Measurements from ENCODE around the gene SRRM1.
"Not testable (repeated sequence)": the region's sequence is repeated elsewhere in the genome, so short reads cannot be mapped to it uniquely, and the experiment has no call there.

SRRM1 gene

DNA sequence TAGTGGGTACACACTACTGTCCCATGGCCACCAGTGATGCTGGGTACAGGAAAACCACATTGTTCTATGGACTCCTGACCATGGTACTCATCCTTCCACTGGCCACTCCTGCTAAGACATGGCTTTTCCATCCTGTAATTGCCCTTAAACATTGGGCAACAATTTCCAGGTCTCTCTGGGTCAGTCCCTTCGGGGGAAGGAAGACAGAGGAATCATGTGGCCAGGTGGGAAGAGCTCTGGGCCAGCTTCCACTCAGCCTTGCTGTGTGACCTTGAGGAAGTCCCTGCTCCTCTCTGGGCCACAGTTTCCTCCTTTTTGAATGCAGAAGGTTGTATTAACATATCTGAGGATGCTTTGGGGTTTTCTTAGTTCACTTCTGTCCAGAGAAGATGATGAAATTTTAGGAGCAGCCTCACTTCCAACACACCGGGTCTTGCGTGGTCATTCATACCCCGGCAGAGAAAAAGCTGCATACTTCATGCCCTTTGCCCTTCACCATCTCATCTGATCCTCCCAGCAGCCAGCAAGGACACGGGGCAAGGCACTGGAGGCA is 50.8 kb downstream of the SRRM1 start:
- peaks cover 21% of the 10 kb centered on the region for H3K4me1 Mint-ChIP-seq
- no peaks in the 10 kb centered on the region for H3K9me3 Mint-ChIP-seq
- H3K27me3 Mint-ChIP-seq = no peaks in the 10 kb centered on the region
- H3K36me3 Mint-ChIP-seq = no peaks in the 10 kb centered on the region
- H3K4me3 Mint-ChIP-seq = peak overlapping the region; percentile 22
- ATAC-seq (ENCODE audit: low read depth) (no peak), DNase-seq (ENCODE audit: low spot score in 2 of 2) (no peak)
- no peak overlapping the region for H3K27ac Mint-ChIP-seq

- Mint-ChIP-seq H3K27ac (no peak overlapping the region), H3K27me3 (no peaks in the 10 kb centered on the region), H3K4me3 (peak overlapping the region; percentile 22), H3K36me3 (no peaks in the 10 kb centered on the region), H3K9me3 (no peaks in the 10 kb centered on the region), H3K4me1 (peaks cover 18% of the 10 kb centered on the region)
- no peak for DNase-seq (ENCODE audit: low spot score in 2 of 2)
- peak; percentile 34 for ATAC-seq (ENCODE audit: low read depth)
Measured at GRCh38 chr1:24694380-24694843, 51.3 kb downstream of the SRRM1 start.

DNA sequence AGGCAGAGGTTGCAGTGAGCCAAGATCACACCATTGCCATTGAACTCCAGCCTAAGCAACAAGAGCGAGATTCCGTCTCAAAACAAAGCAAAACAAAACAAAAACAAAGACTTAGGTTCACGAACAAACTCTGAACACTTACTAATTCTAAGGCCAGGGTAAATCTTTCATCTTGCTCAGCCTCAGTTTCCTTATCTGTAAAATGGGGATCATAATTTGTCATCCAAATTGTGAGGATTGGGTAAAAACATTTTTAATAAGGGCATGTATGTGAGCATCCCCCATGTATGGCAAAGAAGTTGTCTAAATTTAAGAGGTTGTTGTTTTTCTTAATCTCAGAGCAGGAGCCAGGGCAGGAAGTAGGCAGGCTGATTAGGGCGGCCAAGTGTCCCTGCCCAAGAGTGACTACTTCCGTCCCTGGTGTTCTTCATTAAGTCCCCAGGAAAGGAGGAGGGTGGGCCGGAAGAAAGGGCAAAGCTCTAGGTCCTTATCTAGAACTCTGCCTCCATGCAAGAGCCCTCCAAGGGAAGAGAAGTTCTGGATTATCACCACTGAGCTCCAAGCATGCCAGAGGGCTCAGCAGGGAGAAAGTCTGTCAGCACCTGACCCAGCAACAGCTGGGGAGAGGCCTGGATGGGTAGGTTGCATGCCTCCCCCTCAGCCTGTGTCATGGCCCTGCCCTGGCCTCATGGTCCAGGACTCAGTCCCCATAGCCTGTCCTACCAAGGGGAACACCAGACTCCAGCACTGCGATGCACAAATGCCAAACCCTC is 52.3 kb downstream of the SRRM1 start:
- peak; percentile 58 for ATAC-seq (ENCODE audit: low read depth)
- no peak overlapping the region for H3K27ac Mint-ChIP-seq
- no peak overlapping the region for H3K4me3 Mint-ChIP-seq
- H3K27me3 Mint-ChIP-seq = no peaks in the 10 kb centered on the region
- H3K4me1 Mint-ChIP-seq = peaks cover 18% of the 10 kb centered on the region
- no peaks in the 10 kb centered on the region for H3K36me3 Mint-ChIP-seq
- H3K9me3 Mint-ChIP-seq = no peaks in the 10 kb centered on the region
- no peak for DNase-seq (ENCODE audit: low spot score in 2 of 2)

GRCh38 chr1:24696041-24696755 is 53.1 kb downstream of the SRRM1 start:
- DNase-seq (ENCODE audit: low spot score in 2 of 2) (no peak), ATAC-seq (ENCODE audit: low read depth) (no peak)
- H3K4me1 Mint-ChIP-seq = peaks cover 18% of the 10 kb centered on the region
- H3K9me3 Mint-ChIP-seq = no peaks in the 10 kb centered on the region
- no peak overlapping the region for H3K4me3 Mint-ChIP-seq
- no peaks in the 10 kb centered on the region for H3K27me3 Mint-ChIP-seq
- no peaks in the 10 kb centered on the region for H3K36me3 Mint-ChIP-seq
- H3K27ac Mint-ChIP-seq = no peak overlapping the region

- H3K9me3 Mint-ChIP-seq = no peaks in the 10 kb centered on the region
- peaks cover 18% of the 10 kb centered on the region for H3K4me1 Mint-ChIP-seq
- no peak for DNase-seq (ENCODE audit: low spot score in 2 of 2)
- H3K36me3 Mint-ChIP-seq = no peaks in the 10 kb centered on the region
- no peak overlapping the region for H3K27ac Mint-ChIP-seq
- no peaks in the 10 kb centered on the region for H3K27me3 Mint-ChIP-seq
- no peak overlapping the region for H3K4me3 Mint-ChIP-seq
- ATAC-seq (ENCODE audit: low read depth) = no peak
Measured at GRCh38 chr1:24696756-24697330, 53.7 kb downstream of the SRRM1 start.

- ATAC-seq (ENCODE audit: low read depth); H3K9me3 Mint-ChIP-seq; H3K4me3 Mint-ChIP-seq; H3K27me3 Mint-ChIP-seq; H3K36me3 Mint-ChIP-seq; DNase-seq (ENCODE audit: low spot score in 2 of 2); H3K27ac Mint-ChIP-seq: not testable (repeated sequence)
- peaks cover 18% of the 10 kb centered on the region for H3K4me1 Mint-ChIP-seq
Measured at GRCh38 chr1:24697453-24698001, 54.4 kb downstream of the SRRM1 start.

DNA sequence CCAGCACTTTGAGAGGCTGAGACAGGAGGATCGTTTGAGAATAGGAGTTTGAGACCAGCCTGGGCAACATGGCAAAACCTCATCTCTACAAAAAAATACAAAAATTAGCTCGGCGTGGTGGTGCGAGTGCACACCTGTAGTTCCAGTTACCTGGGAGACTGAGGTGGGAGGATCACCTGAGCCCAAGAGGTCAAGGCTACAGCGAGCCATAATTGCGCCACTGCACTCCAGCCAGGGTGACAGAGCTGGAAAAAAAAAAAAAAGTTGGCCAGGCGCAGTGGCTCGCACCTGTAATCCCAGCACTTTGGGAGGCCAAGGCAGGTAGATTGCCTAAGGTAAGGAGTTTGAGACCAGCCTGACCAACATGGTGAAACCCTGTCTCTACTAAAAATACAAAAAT is 55.2 kb downstream of the SRRM1 start:
- not testable (repeated sequence) for H3K9me3 Mint-ChIP-seq; H3K27me3 Mint-ChIP-seq; ATAC-seq (ENCODE audit: low read depth); H3K4me3 Mint-ChIP-seq; H3K36me3 Mint-ChIP-seq; H3K27ac Mint-ChIP-seq; DNase-seq (ENCODE audit: low spot score in 2 of 2)
- peaks cover 18% of the 10 kb centered on the region for H3K4me1 Mint-ChIP-seq

- no peaks in the 10 kb centered on the region for H3K9me3 Mint-ChIP-seq
- H3K4me1 Mint-ChIP-seq = peaks cover 12% of the 10 kb centered on the region
- no peaks in the 10 kb centered on the region for H3K36me3 Mint-ChIP-seq
- H3K27me3 Mint-ChIP-seq = no peaks in the 10 kb centered on the region
- H3K4me3 Mint-ChIP-seq = no peak overlapping the region
- DNase-seq (ENCODE audit: low spot score in 2 of 2) (no peak), ATAC-seq (ENCODE audit: low read depth) (no peak)
- H3K27ac Mint-ChIP-seq = no peak overlapping the region
Measured at GRCh38 chr1:24699628-24700027, 56.5 kb downstream of the SRRM1 start.

GRCh38 chr1:24702511-24703293 is 59.6 kb downstream of the SRRM1 start:
- H3K27me3 Mint-ChIP-seq = peaks cover 2% of the 10 kb centered on the region
- H3K27ac Mint-ChIP-seq = no peak overlapping the region
- no peak for ATAC-seq (ENCODE audit: low read depth)
- H3K36me3 Mint-ChIP-seq = peaks cover 2% of the 10 kb centered on the region
- H3K9me3 Mint-ChIP-seq = no peaks in the 10 kb centered on the region
- no peak overlapping the region for H3K4me3 Mint-ChIP-seq
- H3K4me1 Mint-ChIP-seq = peaks cover 9% of the 10 kb centered on the region
- no peak for DNase-seq (ENCODE audit: low spot score in 2 of 2)

- ATAC-seq (ENCODE audit: low read depth) (no peak), DNase-seq (ENCODE audit: low spot score in 2 of 2) (no peak)
- Mint-ChIP-seq H3K27me3 (peaks cover 2% of the 10 kb centered on the region), H3K4me3 (peak overlapping the region; percentile 41), H3K27ac (no peak overlapping the region), H3K9me3 (no peaks in the 10 kb centered on the region), H3K4me1 (peaks cover 13% of the 10 kb centered on the region), H3K36me3 (peaks cover 2% of the 10 kb centered on the region)
Measured at GRCh38 chr1:24704411-24705259, 61.5 kb downstream of the SRRM1 start.

- H3K36me3 Mint-ChIP-seq = peaks cover 2% of the 10 kb centered on the region
- H3K4me3 Mint-ChIP-seq = peak overlapping the region; percentile 63
- ATAC-seq (ENCODE audit: low read depth) (peak; percentile 88), DNase-seq (ENCODE audit: low spot score in 2 of 2) (peak; percentile 17 to 28)
- no peaks in the 10 kb centered on the region for H3K9me3 Mint-ChIP-seq
- peaks cover 2% of the 10 kb centered on the region for H3K27me3 Mint-ChIP-seq
- peak overlapping the region; percentile 67 for H3K27ac Mint-ChIP-seq
- peaks cover 17% of the 10 kb centered on the region for H3K4me1 Mint-ChIP-seq
Measured at GRCh38 chr1:24705260-24706073, 62.4 kb downstream of the SRRM1 start.

DNA sequence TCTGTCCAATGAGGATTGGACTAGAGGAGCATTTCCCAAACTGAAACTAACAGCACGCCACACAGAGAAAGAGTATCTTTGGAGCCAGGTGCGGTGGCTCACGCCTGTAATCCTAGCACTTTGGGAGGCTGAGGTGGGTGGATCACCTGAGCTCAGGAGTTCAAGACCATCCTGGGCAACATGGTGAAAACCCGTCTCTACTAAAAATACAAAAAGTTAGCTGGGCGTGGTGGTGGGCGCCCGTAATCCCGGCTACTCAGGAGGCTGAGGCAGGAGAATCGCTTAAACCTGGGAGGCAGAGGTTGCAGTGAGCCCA is 62.9 kb downstream of the SRRM1 start:
- ATAC-seq (ENCODE audit: low read depth) = not testable (repeated sequence)

More for the DNA sequence above, 62.9 kb downstream of the SRRM1 start:
- not testable (repeated sequence) for H3K27ac Mint-ChIP-seq; H3K36me3 Mint-ChIP-seq; H3K4me3 Mint-ChIP-seq; H3K9me3 Mint-ChIP-seq; DNase-seq (ENCODE audit: low spot score in 2 of 2); H3K27me3 Mint-ChIP-seq
- peaks cover 17% of the 10 kb centered on the region for H3K4me1 Mint-ChIP-seq

All from memory B cell (primary cell).